GM12878 (cell line): Measurements from ENCODE around the gene IFNA1. TPM values are rescaled to one million over a fixed set of nuclear protein-coding genes. Genes with fewer than 3 reads are reported as not detected.

ENCODE experiments used
- ATAC-seq: fragments of 200-7000 bp; cut with Tn5 transposase; 3 replicates; pipeline ENCODE4 v1.9.1; 2020; ENCODE audit warnings: mild to moderate bottlenecking, moderate library complexity
- BruUV-seq: library from RNA; stranded (reverse); fragments of 400-500 nt; replicated peaks from 2 replicates; lab custom pipeline; 2021; lab: Mats Ljungman, UMichigan
- CTCF ChIA-PET: fragments of 300-600 bp; sonication (Branson Sonifier 250); formaldehyde crosslinking; extraction: SDS; loops from one replicate; lab custom pipeline; 2021; ENCODE audit warnings: inconsistent platforms; lab: Yijun Ruan, JAX
- POLR2A ChIA-PET: fragments of 350-600 bp; formaldehyde crosslinking; extraction: SDS; loops from one replicate; lab custom pipeline; 2021; ENCODE audit warnings: inconsistent platforms; lab: Charles Lee
- RAD21 ChIA-PET: fragments of 300-600 bp; sonication (Branson Sonifier 250); formaldehyde crosslinking; loops from one replicate; lab custom pipeline; 2023; ENCODE audit warnings: antibody characterized with exemption; ENCODE audit not compliant: unreplicated experiment; lab: Charles Lee
- SMC1A ChIA-PET: fragments of 300-600 bp; sonication (Branson Sonifier 250); formaldehyde crosslinking; loops from one replicate; lab custom pipeline; 2023; ENCODE audit not compliant: unreplicated experiment, uncharacterized antibody; lab: Charles Lee
- DNase-seq: peaks from one replicate; pipeline ENCODE4 v3.0.0-alpha.2; 2011; ENCODE audit warnings: low read depth, low spot score
- FAIRE-seq: peaks from 3 replicates; lab custom pipeline; 2011; peaks lifted over from hg19 to GRCh38; lab: Jason Lieb, UNC
- H2AFZ ChIP-seq: 2 replicates; pipeline ENCODE4 v1.6.0; 2011; ENCODE audit warnings: low read depth, low read length, control low read depth; ENCODE audit not compliant: control insufficient read depth
- H3K27ac ChIP-seq: 2 replicates; pipeline ENCODE4 v1.5.1; 2011; ENCODE audit warnings: control low read depth; ENCODE audit not compliant: control insufficient read depth, insufficient read depth
- H3K27me3 ChIP-seq, 2 experiments: replicated peaks in 1 of 2; 2 replicates each; pipeline versions ENCODE4 v1.6.0 to v1.6.1; 2011; ENCODE audit warnings: low read length in 1 of 2; ENCODE audit not compliant: control insufficient read depth in 2 of 2, insufficient read depth in 2 of 2
- H3K36me3 ChIP-seq, 2 experiments: 2 replicates each; pipeline ENCODE4 v1.5.1; 2011; ENCODE audit warnings: low read length in 1 of 2; ENCODE audit not compliant: control insufficient read depth in 2 of 2, insufficient read depth in 2 of 2
- H3K4me1 ChIP-seq: 2 replicates; pipeline ENCODE4 v1.6.1; 2011; ENCODE audit warnings: mild to moderate bottlenecking, low read length, moderate library complexity, mixed read lengths; ENCODE audit not compliant: control insufficient read depth, insufficient read depth
- H3K4me2 ChIP-seq: 2 replicates; pipeline ENCODE4 v1.6.0; 2011; ENCODE audit warnings: control low read depth; ENCODE audit not compliant: control insufficient read depth, insufficient read depth
- H3K4me3 ChIP-seq: fragments of 200-600 bp; sonication (generic); 2 replicates; pipeline ENCODE4 v1.5.1; 2016
- H3K79me2 ChIP-seq: 2 replicates; pipeline ENCODE4 v1.6.0; 2011; ENCODE audit warnings: low read length; ENCODE audit not compliant: control insufficient read depth, insufficient read depth
- H3K9ac ChIP-seq: 2 replicates; pipeline ENCODE4 v1.8.0; 2011; ENCODE audit warnings: low read length, control low read depth, mixed read lengths; ENCODE audit not compliant: control insufficient read depth, insufficient read depth
- H3K9me3 ChIP-seq: replicated peaks from 3 replicates; pipeline ENCODE4 v1.5.1; 2011; ENCODE audit warnings: mild to moderate bottlenecking, low read length; ENCODE audit not compliant: control insufficient read depth, insufficient read depth
- H4K20me1 ChIP-seq: 2 replicates; pipeline ENCODE4 v1.6.0; 2011; ENCODE audit not compliant: control insufficient read depth, insufficient read depth
- EP300 ChIP-seq, 2 experiments: fragments of 150-350 bp in 1 of 2; IDR thresholded peaks; 2 replicates each; pipeline ENCODE4 v1.6.1; 2011 to 2012; ENCODE audit warnings: low read depth in 2 of 2, low read length in 2 of 2, borderline replicate concordance in 1 of 2, improper control_type of control experiment in 1 of 2, inconsistent platforms in 1 of 2; ENCODE audit not compliant: control insufficient read depth in 1 of 2
- ETV6 ChIP-seq, 2 experiments: fragments of 450-650 bp in 1 of 2; IDR thresholded peaks in 1 of 2; conservative IDR thresholded peaks in 1 of 2; 2 replicates each; pipeline ENCODE4 v1.6.1; 2014; ENCODE audit warnings: antibody characterized with exemption in 1 of 2, borderline replicate concordance in 1 of 2, low read depth in 1 of 2, mild to moderate bottlenecking in 1 of 2, moderate library complexity in 1 of 2
- KAT2A ChIP-seq: conservative IDR thresholded peaks from 2 replicates; pipeline ENCODE4 v1.6.1; 2011; ENCODE audit warnings: low read depth, low read length; ENCODE audit not compliant: control insufficient read depth
- LARP7 ChIP-seq: fragments of 450-650 bp; IDR thresholded peaks from 2 replicates; pipeline ENCODE4 v1.6.1; 2017; ENCODE audit warnings: mild to moderate bottlenecking
- MEF2B ChIP-seq: fragments of 450-650 bp; IDR thresholded peaks from 2 replicates; pipeline ENCODE4 v1.6.1; 2018; ENCODE audit warnings: mild to moderate bottlenecking, moderate library complexity; ENCODE audit not compliant: partially characterized antibody, poor library complexity, severe bottlenecking
- MXI1 ChIP-seq: fragments of 150-350 bp; IDR thresholded peaks from 2 replicates; pipeline ENCODE4 v1.6.1; 2011; ENCODE audit warnings: low read depth, mild to moderate bottlenecking, inconsistent platforms, low read length, improper control_type of control experiment
- NBN ChIP-seq: fragments of 450-650 bp; IDR thresholded peaks from 2 replicates; pipeline ENCODE4 v1.6.1; 2016
- RAD21 ChIP-seq: IDR thresholded peaks from 2 replicates; pipeline ENCODE4 v1.6.1; 2011; ENCODE audit warnings: mild to moderate bottlenecking, low read depth, low read length, moderate library complexity; ENCODE audit not compliant: insufficient read depth
- SPI1 ChIP-seq: IDR thresholded peaks from 2 replicates; pipeline ENCODE4 v1.6.1; 2011; ENCODE audit warnings: low read depth, mild to moderate bottlenecking, low read length, moderate library complexity, borderline replicate concordance; ENCODE audit not compliant: insufficient read depth
- WGBS: methylation state at CpG from one replicate; pipeline ENCODE4 v1.1.6; 2016; ENCODE audit warnings: low lambda C conversion rate; ENCODE audit not compliant: insufficient replicate concordance, insufficient coverage; ENCODE audit errors: missing lambda C conversion rate; 5-methylcytosine and 5-hydroxymethylcytosine counted together
- in situ Hi-C: fragments of 300-500 bp; cut with MboI; formaldehyde crosslinking; loops from 9 replicates; pipeline ENCODE4 v1.14.3; 2018; ENCODE audit warnings: mixed read lengths
- intact Hi-C: fragments of 100-400 bp; cut with micrococcal nuclease; formaldehyde crosslinking; loops from one replicate; pipeline ENCODE4 v1.14.2; 2022; ENCODE audit not compliant: unreplicated experiment
- polyA plus RNA-seq, 11 experiments: library from polyadenylated mRNA; depleted of rRNA in 4 of 11; unstranded in 6 of 11; stranded (reverse) in 5 of 11; fragments of >200 nt; fragmentation: Nextera tagmentation in 4 of 11; fragmentation: Illumina TruSeq in 1 of 11; extraction: Ambion mirVana in 4 of 11; extraction: Trizol in 1 of 11; gene quantifications; 1 replicate in 1 of 11; 2 replicates in 10 of 11; pipeline versions ENCODE4 v1.2.1 to v1.2.3, GENCODE V29; 2011 to 2016; ENCODE audit warnings: inconsistent platforms in 2 of 11, missing spikeins in 2 of 11, low read depth in 1 of 11
- total RNA-seq, 4 experiments: library from RNA; depleted of rRNA in 3 of 4; stranded (reverse); fragments of >200 nt in 3 of 4; fragmentation: Illumina TruSeq in 1 of 4; extraction: Trizol in 1 of 4; gene quantifications; 2 replicates each; pipeline versions ENCODE4 v1.2.1 to v1.2.3, GENCODE V29; 2013 to 2021
- TF ChIP-seq, protein P1 (sequence below): IDR thresholded peaks from 2 replicates; pipeline ENCODE4 v1.6.1; 2011; ENCODE audit warnings: mild to moderate bottlenecking, low read depth, low read length, moderate library complexity; ENCODE audit not compliant: insufficient replicate concordance
- TF ChIP-seq, protein P2 (sequence below): IDR thresholded peaks from 2 replicates; pipeline ENCODE4 v1.6.1; 2012; ENCODE audit warnings: mild to moderate bottlenecking, low read depth, low read length

Gene IFNA1
- total and polyA plus RNA-seq, 10 of the 15 experiments (the other 5 are each of a cell fraction or from before 2014, with no cell fraction given): not detected

- TF ChIP-seq MXI1 (no peak), EP300 (IDR thresholded peaks at IDR 0.05; ENCODE audit: borderline replicate concordance in 1 of 2, control insufficient read depth in 1 of 2, low read depth in 2 of 2, low read length in 2 of 2) (peak; percentile 48 to 49; a peak in 2 of 4 replicates), LARP7 (no peak), NBN (0 out of 2 replicates have a peak, but pooled peaks have one; percentile 49)
These were observed 7.4 kb upstream of the IFNA1 start (continued) for GRCh38 chr9:21432672-21433425.

GRCh38 chr9:21434202-21435014, 5.8 kb upstream of the IFNA1 start:
- RAD21 ChIA-PET: interaction anchor here (0.5 to 1.6 kb wide), 11 partner anchors 13 to 239 kb away, joined by 3 to 14 read pairs (median 4); no protein-coding TSS in a partner anchor
- no peak overlapping the region for H3K9ac ChIP-seq
- POLR2A ChIA-PET: interaction anchor here (0.5 kb wide), 1 partner anchor 9 kb away, joined by 3 read pairs; no protein-coding TSS in a partner anchor
- no peaks in the 10 kb centered on the region for H3K36me3 ChIP-seq
- no peak for FAIRE-seq
- no peaks in the 10 kb centered on the region for H3K27me3 ChIP-seq
- no peak overlapping the region for H3K4me2 ChIP-seq
- H2AFZ ChIP-seq: no peak overlapping the region
- WGBS: 11% methylated on average over 9 of the region's 9 CpGs
- CTCF ChIA-PET: interaction anchor here (0.6 to 5.3 kb wide), 35 partner anchors 9 to 604 kb away, joined by 3 to 49 read pairs (median 4); partner anchors contain the start of genes IFNA8 and KLHL9
- H3K4me3 ChIP-seq: no peak overlapping the region
- peak; percentile 47; the same call in 1 of the 3 replicates for ATAC-seq
- intact Hi-C loops: no loop called here
- in situ Hi-C loops: no loop called here
- H3K27ac ChIP-seq: no peak overlapping the region
- peaks cover 6% of the 10 kb centered on the region; the same call in 1 of the 2 replicates for H3K4me1 ChIP-seq
- no peaks in the 10 kb centered on the region for H3K9me3 ChIP-seq
- DNase-seq: no peak
- no peaks in the 10 kb centered on the region for H4K20me1 ChIP-seq
- BruUV-seq: no TSS peak
- SMC1A ChIA-PET: interaction anchor here (0.9 to 4.2 kb wide), 14 partner anchors 9 to 182 kb away, joined by 3 to 24 read pairs (median 4); no protein-coding TSS in a partner anchor
- no peaks in the 10 kb centered on the region for H3K79me2 ChIP-seq
- TF ChIP-seq, protein P1, sequence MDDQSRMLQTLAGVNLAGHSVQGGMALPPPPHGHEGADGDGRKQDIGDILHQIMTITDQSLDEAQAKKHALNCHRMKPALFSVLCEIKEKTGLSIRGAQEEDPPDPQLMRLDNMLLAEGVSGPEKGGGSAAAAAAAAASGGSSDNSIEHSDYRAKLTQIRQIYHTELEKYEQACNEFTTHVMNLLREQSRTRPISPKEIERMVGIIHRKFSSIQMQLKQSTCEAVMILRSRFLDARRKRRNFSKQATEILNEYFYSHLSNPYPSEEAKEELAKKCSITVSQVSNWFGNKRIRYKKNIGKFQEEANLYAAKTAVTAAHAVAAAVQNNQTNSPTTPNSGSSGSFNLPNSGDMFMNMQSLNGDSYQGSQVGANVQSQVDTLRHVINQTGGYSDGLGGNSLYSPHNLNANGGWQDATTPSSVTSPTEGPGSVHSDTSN: no peak
- TF ChIP-seq, protein P2, sequence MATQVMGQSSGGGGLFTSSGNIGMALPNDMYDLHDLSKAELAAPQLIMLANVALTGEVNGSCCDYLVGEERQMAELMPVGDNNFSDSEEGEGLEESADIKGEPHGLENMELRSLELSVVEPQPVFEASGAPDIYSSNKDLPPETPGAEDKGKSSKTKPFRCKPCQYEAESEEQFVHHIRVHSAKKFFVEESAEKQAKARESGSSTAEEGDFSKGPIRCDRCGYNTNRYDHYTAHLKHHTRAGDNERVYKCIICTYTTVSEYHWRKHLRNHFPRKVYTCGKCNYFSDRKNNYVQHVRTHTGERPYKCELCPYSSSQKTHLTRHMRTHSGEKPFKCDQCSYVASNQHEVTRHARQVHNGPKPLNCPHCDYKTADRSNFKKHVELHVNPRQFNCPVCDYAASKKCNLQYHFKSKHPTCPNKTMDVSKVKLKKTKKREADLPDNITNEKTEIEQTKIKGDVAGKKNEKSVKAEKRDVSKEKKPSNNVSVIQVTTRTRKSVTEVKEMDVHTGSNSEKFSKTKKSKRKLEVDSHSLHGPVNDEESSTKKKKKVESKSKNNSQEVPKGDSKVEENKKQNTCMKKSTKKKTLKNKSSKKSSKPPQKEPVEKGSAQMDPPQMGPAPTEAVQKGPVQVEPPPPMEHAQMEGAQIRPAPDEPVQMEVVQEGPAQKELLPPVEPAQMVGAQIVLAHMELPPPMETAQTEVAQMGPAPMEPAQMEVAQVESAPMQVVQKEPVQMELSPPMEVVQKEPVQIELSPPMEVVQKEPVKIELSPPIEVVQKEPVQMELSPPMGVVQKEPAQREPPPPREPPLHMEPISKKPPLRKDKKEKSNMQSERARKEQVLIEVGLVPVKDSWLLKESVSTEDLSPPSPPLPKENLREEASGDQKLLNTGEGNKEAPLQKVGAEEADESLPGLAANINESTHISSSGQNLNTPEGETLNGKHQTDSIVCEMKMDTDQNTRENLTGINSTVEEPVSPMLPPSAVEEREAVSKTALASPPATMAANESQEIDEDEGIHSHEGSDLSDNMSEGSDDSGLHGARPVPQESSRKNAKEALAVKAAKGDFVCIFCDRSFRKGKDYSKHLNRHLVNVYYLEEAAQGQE: no peak
- TF ChIP-seq RAD21: peak; percentile 38
- TF ChIP-seq ETV6 (conservative IDR thresholded peaks at IDR 0.05 in 1 of 2, IDR thresholded peaks at IDR 0.05 in 1 of 2; ENCODE audit: borderline replicate concordance in 1 of 2, low read depth in 1 of 2): no peak
- TF ChIP-seq KAT2A: no peak
- no peak for TF ChIP-seq SPI1
- no peak for TF ChIP-seq MEF2B
